Upper lobe of left lung (tissue), 6 donors: ENCODE measurements around the gene SLC4A4. TPM values are rescaled to one million over a fixed set of nuclear protein-coding genes. Genes with fewer than 3 reads are reported as not detected.

Experiments
- ATAC-seq, 2 donors: fragments of 200-7000 bp; cut with Tn5 transposase; one replicate each; pipeline ENCODE4 v1.9.1; 2022; ENCODE audit warnings: mild to moderate bottlenecking in 2 of 2, moderate library complexity in 2 of 2; ENCODE audit not compliant: low FRiP score in 2 of 2
- DNase-seq, 2 donors: peaks; one replicate each; pipeline ENCODE4 v3.0.0-alpha.2; 2019 to 2020
- H3K27ac ChIP-seq, 4 donors: fragments of 200-600 bp; sonication (generic); one replicate each; pipeline ENCODE4 v1.5.1; 2016 to 2019
- H3K27me3 ChIP-seq, 4 donors: fragments of 200-600 bp; sonication (generic); one replicate each; pipeline ENCODE4 v1.5.1; 2017 to 2019
- H3K36me3 ChIP-seq, 4 donors: fragments of 200-600 bp; sonication (generic); one replicate each; pipeline ENCODE4 v1.5.1; 2016 to 2019
- H3K4me1 ChIP-seq, 4 donors: fragments of 200-600 bp; sonication (generic); one replicate each; pipeline ENCODE4 v1.5.1; 2018 to 2019
- H3K4me3 ChIP-seq, 4 donors: fragments of 200-600 bp; sonication (generic); one replicate each; pipeline ENCODE4 v1.5.1; 2017 to 2019; ENCODE audit warnings: mild to moderate bottlenecking in 2 of 4, moderate library complexity in 1 of 4
- H3K9me3 ChIP-seq, 4 donors: fragments of 200-600 bp; sonication (generic); one replicate each; pipeline ENCODE4 v1.5.1; 2018 to 2019
- CTCF ChIP-seq, 6 experiments: fragments of 450-650 bp in 4 of 6; fragments of 200-600 bp in 2 of 6; sonication (generic) in 2 of 6; IDR thresholded peaks; one replicate each; pipeline ENCODE4 v1.5.1; 2016 to 2019; ENCODE audit warnings: antibody characterized with exemption in 6 of 6
- EP300 ChIP-seq, 4 donors: sonication (generic); formaldehyde crosslinking; IDR thresholded peaks; one replicate each; pipeline ENCODE4 v1.5.1; 2017; ENCODE audit warnings: antibody characterized with exemption in 4 of 4, control low read depth in 2 of 4
- POLR2A ChIP-seq, 4 donors: fragments of 450-650 bp; IDR thresholded peaks; one replicate each; pipeline ENCODE4 v1.5.1; 2016 to 2017; ENCODE audit warnings: antibody characterized with exemption in 4 of 4, mild to moderate bottlenecking in 2 of 4
- POLR2AphosphoS5 ChIP-seq, 2 donors: sonication (generic); formaldehyde crosslinking; IDR thresholded peaks; one replicate each; pipeline ENCODE4 v1.5.1; 2017; ENCODE audit warnings: antibody characterized with exemption in 2 of 2
- WGBS, 2 donors: methylation state at CpG; one replicate each; pipeline ENCODE4 v1.1.5; 2017 to 2018; 5-methylcytosine and 5-hydroxymethylcytosine counted together
- total RNA-seq, 6 donors: library from RNA; depleted of rRNA in 4 of 6; stranded (reverse); fragments of >200 nt in 4 of 6; gene quantifications; one replicate each; pipeline versions ENCODE4 v1.1.0 to v1.2.1, GENCODE V29; 2016 to 2021
- donor health status: DM: no; HTN: no; CAD: no; lungs with moderate emphysema.
- donor health status: DM: no; HTN: yes; CAD: no; lungs with severe emphysema.

Gene SLC4A4
- total RNA-seq, 6 donors from 2014 or later = 9.2 to 31.4 (median 21.1) TPM

DNA sequence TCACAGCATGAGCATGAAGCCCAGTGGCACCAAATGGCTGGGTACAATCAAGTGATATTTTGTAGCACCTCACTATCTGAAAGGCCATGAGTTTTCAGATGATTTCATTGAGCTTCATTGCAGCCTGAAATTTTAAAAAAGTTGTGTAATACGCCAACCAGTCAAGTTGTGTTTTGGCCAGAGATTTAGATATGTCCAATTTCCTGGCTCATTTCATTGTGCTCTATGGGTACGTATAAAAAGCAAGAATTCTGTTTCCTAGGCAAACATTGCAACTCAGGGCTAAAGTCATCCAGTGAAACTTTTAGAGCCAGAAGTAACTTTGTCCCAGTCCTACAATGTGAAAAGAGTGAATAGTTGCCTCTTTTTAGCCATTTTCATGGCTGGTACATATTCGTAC, 232.5 kb downstream of the SLC4A4 start:
- Histone ChIP-seq H3K27me3 (no peaks in the 10 kb centered on the region), H3K27ac (no peak overlapping the region), H3K4me3 (no peak overlapping the region), H3K36me3 (no peaks in the 10 kb centered on the region), H3K9me3 (no peaks in the 10 kb centered on the region), H3K4me1 (no peaks in the 10 kb centered on the region)
- no peak for TF ChIP-seq POLR2AphosphoS5 (IDR thresholded peaks at IDR 0.05)
- TF ChIP-seq POLR2A (IDR thresholded peaks at IDR 0.05) = no peak
- no peak for TF ChIP-seq EP300 (IDR thresholded peaks at IDR 0.05)
- TF ChIP-seq CTCF (IDR thresholded peaks at IDR 0.05) = no peak
- WGBS, 2 donors = 93 to 97% methylated on average over 3 of the region's 3 CpGs
- no peak for DNase-seq
- no peak for ATAC-seq

DNA sequence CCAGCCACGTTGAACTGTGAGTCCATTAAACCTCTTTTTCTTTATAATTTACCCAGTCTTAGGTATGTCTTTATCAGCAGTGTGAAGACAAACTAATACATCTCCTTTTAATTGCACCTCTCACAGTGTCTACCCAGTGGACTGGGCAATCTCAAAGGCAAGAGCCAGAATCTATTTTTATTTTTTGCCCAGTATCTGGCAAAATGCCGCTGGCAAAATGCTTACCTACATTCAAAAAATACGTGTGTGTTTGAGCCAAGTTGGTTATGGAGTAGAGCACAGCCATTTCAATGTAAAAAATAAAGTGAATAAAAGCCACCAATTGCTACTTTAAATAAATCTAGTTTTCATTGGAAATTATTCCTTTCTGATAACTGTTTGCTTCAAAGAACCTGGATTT, 245.2 kb downstream of the SLC4A4 start:
- Histone ChIP-seq H3K9me3 (no peaks in the 10 kb centered on the region), H3K4me1 (no peaks in the 10 kb centered on the region), H3K27me3 (no peaks in the 10 kb centered on the region), H3K36me3 (no peaks in the 10 kb centered on the region), H3K4me3 (no peak overlapping the region), H3K27ac (no peak overlapping the region)
- ATAC-seq (no peak), DNase-seq (no peak)
- no peak for TF ChIP-seq POLR2AphosphoS5 (IDR thresholded peaks at IDR 0.05)
- TF ChIP-seq POLR2A (IDR thresholded peaks at IDR 0.05) = no peak
- TF ChIP-seq CTCF (IDR thresholded peaks at IDR 0.05) = no peak
- TF ChIP-seq EP300 (IDR thresholded peaks at IDR 0.05) = no peak
- WGBS, 2 donors = 72 to 77% methylated on average over 3 of the region's 3 CpGs

GRCh38 chr4:71584585-71584984, 245.8 kb downstream of the SLC4A4 start:
- no peak for TF ChIP-seq EP300 (IDR thresholded peaks at IDR 0.05)
- TF ChIP-seq POLR2A (IDR thresholded peaks at IDR 0.05) = no peak
- TF ChIP-seq CTCF (IDR thresholded peaks at IDR 0.05) = no peak
- TF ChIP-seq POLR2AphosphoS5 (IDR thresholded peaks at IDR 0.05) = no peak
- H3K36me3 ChIP-seq = no peaks in the 10 kb centered on the region
- 72 to 83% methylated on average over 1 of the region's 1 CpG for WGBS, 2 donors
- H3K4me1 ChIP-seq = no peaks in the 10 kb centered on the region
- H3K9me3 ChIP-seq = no peaks in the 10 kb centered on the region
- ATAC-seq (no peak), DNase-seq (no peak)
- H3K27me3 ChIP-seq = no peaks in the 10 kb centered on the region
- no peak overlapping the region for H3K4me3 ChIP-seq
- no peak overlapping the region for H3K27ac ChIP-seq

- WGBS, 2 donors = 64 to 82% methylated on average over 4 of the region's 4 CpGs
- no peaks in the 10 kb centered on the region for H3K27me3 ChIP-seq
- H3K27ac ChIP-seq = no peak overlapping the region
- TF ChIP-seq CTCF (IDR thresholded peaks at IDR 0.05) = no peak
- no peak for TF ChIP-seq EP300 (IDR thresholded peaks at IDR 0.05)
- no peak for TF ChIP-seq POLR2A (IDR thresholded peaks at IDR 0.05)
- TF ChIP-seq POLR2AphosphoS5 (IDR thresholded peaks at IDR 0.05) = no peak
- H3K9me3 ChIP-seq = no peaks in the 10 kb centered on the region
- no peaks in the 10 kb centered on the region for H3K36me3 ChIP-seq
- no peaks in the 10 kb centered on the region for H3K4me1 ChIP-seq
- DNase-seq (no peak), ATAC-seq (no peak)
- H3K4me3 ChIP-seq = no peak overlapping the region
Observed at GRCh38 chr4:71586087-71586763, 247.4 kb downstream of the SLC4A4 start.

DNA sequence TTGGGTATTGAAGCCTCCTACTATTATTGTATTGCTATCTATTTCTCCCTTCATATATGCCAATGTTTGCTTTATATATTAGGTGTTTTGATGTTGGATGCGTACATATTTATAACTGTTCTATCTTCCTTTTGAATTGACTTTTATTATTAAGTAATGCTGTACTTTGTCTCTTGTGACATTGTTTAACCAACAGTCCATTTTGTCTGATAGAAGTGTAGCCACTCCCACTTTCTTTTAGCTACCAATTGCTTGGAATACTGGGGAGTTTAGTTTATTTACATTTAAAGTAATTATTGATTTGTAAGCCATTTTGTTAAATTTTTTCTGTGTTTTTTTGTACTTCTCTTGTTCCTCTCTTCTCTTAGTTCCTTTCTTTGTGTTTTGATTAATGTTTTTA, 249.2 kb downstream of the SLC4A4 start:
- Histone ChIP-seq H3K4me3 (no peak overlapping the region), H3K4me1 (no peaks in the 10 kb centered on the region), H3K36me3 (no peaks in the 10 kb centered on the region), H3K9me3 (no peaks in the 10 kb centered on the region), H3K27ac (no peak overlapping the region), H3K27me3 (no peaks in the 10 kb centered on the region)
- ATAC-seq = no peak
- DNase-seq = no peak
- WGBS, 2 donors = 90 to 97% methylated on average over 1 of the region's 1 CpG
- TF ChIP-seq CTCF (IDR thresholded peaks at IDR 0.05) (no peak), POLR2A (IDR thresholded peaks at IDR 0.05) (no peak), POLR2AphosphoS5 (IDR thresholded peaks at IDR 0.05) (no peak), EP300 (IDR thresholded peaks at IDR 0.05) (no peak)
